Measurements from ENCODE around the gene KMT2B. TPM values are rescaled to one million over a fixed set of nuclear protein-coding genes. Genes with fewer than 3 reads are reported as not detected.
A peak's percentile ranks its signal among the peaks of the same experiment; 100 is the strongest.

KMT2B gene
- total and polyA plus RNA-seq, 4 donors, result 21.7 to 41.0 (median 27.5) TPM

DNA sequence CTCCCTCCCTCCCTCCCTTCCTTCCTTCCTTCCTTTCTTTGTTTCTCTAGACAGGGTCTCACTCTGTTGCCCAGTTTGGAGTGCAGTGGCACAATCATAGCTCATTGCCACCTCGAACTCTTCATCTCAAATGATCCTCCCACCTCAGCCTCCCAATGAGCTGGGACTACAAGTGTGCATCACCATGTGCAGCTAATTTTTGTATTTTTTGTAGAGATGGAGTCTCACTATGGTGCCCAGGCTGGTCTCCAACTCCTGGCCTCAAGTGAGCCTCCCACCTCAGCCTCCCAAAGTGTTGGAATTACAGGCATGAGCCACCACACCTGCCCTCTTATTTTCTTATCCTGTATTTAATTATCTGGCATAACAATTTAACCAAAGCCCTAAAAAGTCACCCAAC, 47.1 kb upstream of the KMT2B start:
- H3K4me3 ChIP-seq, result no peak overlapping the region
- H3K36me3 ChIP-seq (ENCODE audit: control insufficient read depth in 4 of 4, insufficient read depth in 4 of 4, low read length in 4 of 4), result peaks cover 0 to under 1% (median 0%) of the 10 kb centered on the region in 4 donors
- ATAC-seq (ENCODE audit: insufficient read depth, low FRiP score), result no peak
- WGBS, 2 donors, result 70 to 77% methylated on average over 1 of the region's 1 CpG
- H3K27ac ChIP-seq (ENCODE audit: low read depth in 1 of 2, low read length in 1 of 2), result no peak overlapping the region
- peaks cover 0 to 24% (median 8%) of the 10 kb centered on the region in 3 donors for H3K27me3 ChIP-seq (ENCODE audit: control insufficient read depth in 3 of 3, insufficient read depth in 3 of 3, low read length in 2 of 3)
- TF ChIP-seq, protein P1, sequence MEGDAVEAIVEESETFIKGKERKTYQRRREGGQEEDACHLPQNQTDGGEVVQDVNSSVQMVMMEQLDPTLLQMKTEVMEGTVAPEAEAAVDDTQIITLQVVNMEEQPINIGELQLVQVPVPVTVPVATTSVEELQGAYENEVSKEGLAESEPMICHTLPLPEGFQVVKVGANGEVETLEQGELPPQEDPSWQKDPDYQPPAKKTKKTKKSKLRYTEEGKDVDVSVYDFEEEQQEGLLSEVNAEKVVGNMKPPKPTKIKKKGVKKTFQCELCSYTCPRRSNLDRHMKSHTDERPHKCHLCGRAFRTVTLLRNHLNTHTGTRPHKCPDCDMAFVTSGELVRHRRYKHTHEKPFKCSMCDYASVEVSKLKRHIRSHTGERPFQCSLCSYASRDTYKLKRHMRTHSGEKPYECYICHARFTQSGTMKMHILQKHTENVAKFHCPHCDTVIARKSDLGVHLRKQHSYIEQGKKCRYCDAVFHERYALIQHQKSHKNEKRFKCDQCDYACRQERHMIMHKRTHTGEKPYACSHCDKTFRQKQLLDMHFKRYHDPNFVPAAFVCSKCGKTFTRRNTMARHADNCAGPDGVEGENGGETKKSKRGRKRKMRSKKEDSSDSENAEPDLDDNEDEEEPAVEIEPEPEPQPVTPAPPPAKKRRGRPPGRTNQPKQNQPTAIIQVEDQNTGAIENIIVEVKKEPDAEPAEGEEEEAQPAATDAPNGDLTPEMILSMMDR (IDR thresholded peaks at IDR 0.05; ENCODE audit: control extremely low read depth, extremely low read depth), result no peak
- DNase-seq, result no peak
- H3K9me3 ChIP-seq (ENCODE audit: control insufficient read depth in 4 of 4, insufficient read depth in 3 of 4, low read length in 3 of 4), result no peaks in the 10 kb centered on the region
- H3K4me1 ChIP-seq (ENCODE audit: control insufficient read depth in 5 of 5, insufficient read depth in 5 of 5, low read length in 5 of 5), result peaks cover 0 to 4% (median 0%) of the 10 kb centered on the region in 5 donors
- H3K9ac ChIP-seq (ENCODE audit: insufficient read depth in 1 of 2, low read length in 2 of 2), result no peak overlapping the region

DNA sequence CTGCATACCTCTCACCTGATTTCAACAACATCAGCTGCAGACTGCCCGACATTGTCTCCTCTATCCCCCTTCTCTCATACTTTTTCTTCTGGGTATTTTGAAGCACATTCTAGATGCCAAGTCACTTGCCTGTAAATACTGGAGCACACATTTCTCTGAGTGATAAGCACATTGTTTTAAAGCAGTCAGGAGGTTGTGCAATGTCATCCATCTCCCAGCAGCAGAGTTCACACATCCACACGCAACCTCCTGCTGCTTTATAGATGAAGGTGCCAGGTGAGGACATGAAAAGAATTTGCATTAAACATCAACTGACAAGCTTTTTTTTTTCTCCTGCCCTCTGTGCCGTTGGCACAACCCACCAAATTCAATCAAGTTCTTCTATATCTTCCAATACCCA, 46.0 kb upstream of the KMT2B start:
- no peak for ATAC-seq (ENCODE audit: insufficient read depth, low FRiP score)
- DNase-seq, result no peak
- H3K4me1 ChIP-seq (ENCODE audit: control insufficient read depth in 5 of 5, insufficient read depth in 5 of 5, low read length in 5 of 5), result peaks cover 0 to 4% (median 0%) of the 10 kb centered on the region in 5 donors
- whole genome bisulfite sequencing, 2 donors, result 38 to 45% methylated on average over 3 of the region's 3 CpGs
- H3K27ac ChIP-seq (ENCODE audit: low read depth in 1 of 2, low read length in 1 of 2), result no peak overlapping the region
- H3K27me3 ChIP-seq (ENCODE audit: control insufficient read depth in 3 of 3, insufficient read depth in 3 of 3, low read length in 2 of 3), result peaks cover 0 to 24% (median 8%) of the 10 kb centered on the region in 3 donors
- H3K9ac ChIP-seq (ENCODE audit: insufficient read depth in 1 of 2, low read length in 2 of 2), result no peak overlapping the region
- no peaks in the 10 kb centered on the region for H3K9me3 ChIP-seq (ENCODE audit: control insufficient read depth in 4 of 4, insufficient read depth in 3 of 4, low read length in 3 of 4)
- no peaks in the 10 kb centered on the region for H3K36me3 ChIP-seq (ENCODE audit: control insufficient read depth in 4 of 4, insufficient read depth in 4 of 4, low read length in 4 of 4)
- TF ChIP-seq, protein P1 (IDR thresholded peaks at IDR 0.05; ENCODE audit: control extremely low read depth, extremely low read depth), result no peak
- no peak overlapping the region for H3K4me3 ChIP-seq

DNA sequence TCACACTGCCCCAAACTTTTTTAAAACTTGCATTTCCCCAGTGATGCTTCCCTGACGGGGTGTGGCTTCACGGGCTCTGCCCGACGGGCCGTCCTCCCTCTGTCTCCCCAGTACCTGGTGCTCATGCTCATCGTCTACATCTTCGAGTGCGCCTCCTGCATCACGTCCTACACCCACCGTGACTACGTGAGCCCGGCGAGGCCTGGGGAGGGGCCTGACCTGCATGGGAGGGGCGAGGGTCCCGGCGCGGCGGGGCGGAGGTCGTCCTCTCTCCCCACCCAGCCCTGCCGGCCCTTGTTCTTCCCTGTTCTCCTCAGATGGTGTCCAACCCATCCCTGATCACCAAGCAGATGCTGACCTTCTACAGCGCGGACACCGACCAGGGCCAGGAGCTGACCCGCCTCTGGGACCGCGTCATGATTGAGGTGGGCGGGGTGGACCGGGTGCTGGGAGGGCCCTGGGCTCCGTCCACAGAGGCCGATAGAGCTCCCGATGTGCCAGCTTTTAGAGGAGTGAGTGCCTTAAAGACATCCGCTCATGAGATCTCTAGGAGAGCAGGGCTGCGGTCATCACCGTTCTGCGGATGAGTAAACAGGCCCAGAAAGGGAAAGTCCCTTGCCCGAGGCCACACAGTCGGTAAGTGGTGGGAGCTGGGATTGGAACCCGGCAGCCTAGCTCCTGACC, 44.5 kb upstream of the KMT2B start:
- H3K9ac ChIP-seq (ENCODE audit: insufficient read depth in 1 of 2, low read length in 2 of 2), result no peak overlapping the region

More for the DNA sequence above, 44.5 kb upstream of the KMT2B start:
- Histone ChIP-seq H3K27ac (ENCODE audit: low read depth in 1 of 2, low read length in 1 of 2) (no peak overlapping the region), H3K4me1 (ENCODE audit: control insufficient read depth in 5 of 5, insufficient read depth in 5 of 5, low read length in 5 of 5) (peaks cover 0 to 4% (median 0%) of the 10 kb centered on the region in 5 donors), H3K27me3 (ENCODE audit: control insufficient read depth in 3 of 3, insufficient read depth in 3 of 3, low read length in 2 of 3) (peaks cover 0 to 24% (median 8%) of the 10 kb centered on the region in 3 donors), H3K36me3 (ENCODE audit: control insufficient read depth in 4 of 4, insufficient read depth in 4 of 4, low read length in 4 of 4) (no peaks in the 10 kb centered on the region), H3K9me3 (ENCODE audit: control insufficient read depth in 4 of 4, insufficient read depth in 3 of 4, low read length in 3 of 4) (no peaks in the 10 kb centered on the region), H3K4me3 (peak overlapping the region; percentile 3)
- DNase-seq, result no peak
- 5 to 6% methylated on average over 37 to 39 of the region's 39 CpGs for WGBS, 2 donors
- peak; percentile 58 for ATAC-seq (ENCODE audit: insufficient read depth, low FRiP score)
- TF ChIP-seq, protein P1 (IDR thresholded peaks at IDR 0.05; ENCODE audit: control extremely low read depth, extremely low read depth), result no peak
